Lung (tissue), 12 donors: ENCODE measurements around the gene SLC35F2. TPM values are rescaled to one million over a fixed set of nuclear protein-coding genes. Genes with fewer than 3 reads are reported as not detected.
A peak's percentile ranks its signal among the peaks of the same experiment; 100 is the strongest.

Experiments
- ATAC-seq: fragments of 200-7000 bp; cut with Tn5 transposase; one replicate; pipeline ENCODE4 v1.9.1; 2020; ENCODE audit warnings: moderate number of reproducible peaks; ENCODE audit not compliant: insufficient read depth, low FRiP score
- DNase-seq, 3 donors: peaks; one replicate each; pipeline ENCODE4 v3.0.0-alpha.2; 2013 to 2017
- H3K27ac ChIP-seq, 2 donors: one replicate each; pipeline ENCODE4 v1.5.1; 2013; ENCODE audit warnings: mild to moderate bottlenecking in 2 of 2, moderate library complexity in 2 of 2, control low read depth in 1 of 2, inconsistent platforms in 1 of 2, low read depth in 1 of 2, low read length in 1 of 2
- H3K27me3 ChIP-seq, 3 donors: one replicate each; pipeline ENCODE4 v1.5.1; 2013; ENCODE audit warnings: low read length in 2 of 3; ENCODE audit not compliant: control insufficient read depth in 3 of 3, insufficient read depth in 3 of 3
- H3K36me3 ChIP-seq, 4 donors: one replicate each; pipeline ENCODE4 v1.5.1; 2013; ENCODE audit warnings: low read length in 4 of 4, mild to moderate bottlenecking in 1 of 4, moderate library complexity in 1 of 4; ENCODE audit not compliant: control insufficient read depth in 4 of 4, insufficient read depth in 4 of 4
- H3K4me1 ChIP-seq, 5 donors: one replicate each; pipeline ENCODE4 v1.5.1; 2013; ENCODE audit warnings: low read length in 5 of 5, mild to moderate bottlenecking in 2 of 5, moderate library complexity in 1 of 5; ENCODE audit not compliant: control insufficient read depth in 5 of 5, insufficient read depth in 5 of 5
- H3K4me3 ChIP-seq: one replicate; pipeline ENCODE4 v1.5.1; 2013; ENCODE audit warnings: mild to moderate bottlenecking, control low read depth, moderate library complexity
- H3K9ac ChIP-seq, 2 donors: one replicate each; pipeline ENCODE4 v1.5.1; 2013; ENCODE audit warnings: low read length in 2 of 2, control low read depth in 1 of 2; ENCODE audit not compliant: insufficient read depth in 1 of 2
- H3K9me3 ChIP-seq, 4 donors: one replicate each; pipeline ENCODE4 v1.5.1; 2013; ENCODE audit warnings: low read length in 3 of 4, mild to moderate bottlenecking in 1 of 4, moderate library complexity in 1 of 4; ENCODE audit not compliant: control insufficient read depth in 4 of 4, insufficient read depth in 3 of 4
- CTCF ChIP-seq: IDR thresholded peaks from 2 replicates; pipeline ENCODE4 v1.5.1; 2012; ENCODE audit warnings: mild to moderate bottlenecking; ENCODE audit errors: control extremely low read depth, extremely low read depth
- WGBS, 2 donors: extraction: QIAGEN DNeasy Blood & Tissue Kit; methylation state at CpG; one replicate each; pipeline ENCODE4 v1.1.7; 2013; 5-methylcytosine and 5-hydroxymethylcytosine counted together
- polyA plus RNA-seq, 2 donors: library from polyadenylated mRNA; stranded (reverse); fragments of 200-250 nt; gene quantifications; one replicate each; pipeline ENCODE4 v1.2.1, GENCODE V29; 2013
- total RNA-seq, 2 donors: library from RNA; depleted of rRNA in 1 of 2; stranded (reverse); fragments of >200 nt in 1 of 2; gene quantifications; one replicate each; pipeline ENCODE4 v1.2.1, GENCODE V29; 2014 to 2021
- donor health status: control.
- donor health status: control.
- donor health status: Bipolar disorder and iron deficiency.
- donor health status: healthy.
- donor health status: DM: yes; HTN: yes; CAD: no.

SLC35F2 gene
- total and polyA plus RNA-seq, 4 donors: 5.1 to 15.7 (median 5.8) TPM

DNA sequence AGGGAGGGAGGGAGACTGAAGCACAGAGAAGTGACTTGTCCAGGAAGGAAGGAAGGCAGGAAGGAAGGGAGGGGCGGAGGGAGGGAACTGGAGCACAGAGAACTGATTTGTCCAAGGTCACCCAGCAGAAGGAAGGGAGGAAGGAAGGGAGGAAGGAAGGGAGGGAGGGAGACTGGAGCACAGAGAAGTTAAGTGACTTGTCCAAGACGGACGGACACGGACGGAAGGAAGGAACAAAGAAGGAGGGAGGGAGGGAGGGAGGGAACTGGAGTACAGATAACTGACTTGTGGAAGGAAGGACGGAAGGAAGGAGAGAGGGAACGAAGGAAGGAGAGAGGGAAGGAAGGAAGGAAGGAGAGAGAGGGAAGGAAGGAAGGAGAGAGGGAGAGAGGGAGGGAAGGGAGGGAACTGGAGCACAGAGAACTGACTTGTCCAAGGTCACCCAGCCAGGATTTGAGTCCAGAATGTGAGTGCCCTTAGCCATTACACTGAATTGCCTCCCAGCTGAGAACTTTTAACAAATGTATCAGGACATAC lies 1.5 kb downstream of the SLC35F2 start:
- Histone ChIP-seq H3K27ac (no peak overlapping the region), H3K4me3 (no peak overlapping the region), H3K9ac (no peak overlapping the region), H3K4me1 (peaks cover 0 to 14% (median 3%) of the 10 kb centered on the region in 5 donors), H3K9me3 (no peaks in the 10 kb centered on the region), H3K36me3 (no peaks in the 10 kb centered on the region), H3K27me3 (peaks cover 0 to 7% (median 7%) of the 10 kb centered on the region in 3 donors)
- 30 to 44% methylated on average over 7 of the region's 7 CpGs for WGBS, 2 donors
- ATAC-seq: no peak
- DNase-seq: peak in 1 of 3 donors; percentile 8
- TF ChIP-seq CTCF: no peak

GRCh38 chr11:107856180-107856980 lies 2.2 kb downstream of the SLC35F2 start:
- 73 to 75% methylated on average over 10 of the region's 10 CpGs for WGBS, 2 donors
- H3K4me3 ChIP-seq: no peak overlapping the region
- no peak for TF ChIP-seq CTCF
- H3K9ac ChIP-seq: no peak overlapping the region
- peaks cover 0 to 7% (median 7%) of the 10 kb centered on the region in 3 donors for H3K27me3 ChIP-seq
- no peaks in the 10 kb centered on the region for H3K9me3 ChIP-seq
- H3K4me1 ChIP-seq: peaks cover 0 to 14% (median 3%) of the 10 kb centered on the region in 5 donors
- no peak overlapping the region for H3K27ac ChIP-seq
- ATAC-seq: no peak
- DNase-seq: peak in 1 of 3 donors; percentile 3
- no peaks in the 10 kb centered on the region for H3K36me3 ChIP-seq

DNA sequence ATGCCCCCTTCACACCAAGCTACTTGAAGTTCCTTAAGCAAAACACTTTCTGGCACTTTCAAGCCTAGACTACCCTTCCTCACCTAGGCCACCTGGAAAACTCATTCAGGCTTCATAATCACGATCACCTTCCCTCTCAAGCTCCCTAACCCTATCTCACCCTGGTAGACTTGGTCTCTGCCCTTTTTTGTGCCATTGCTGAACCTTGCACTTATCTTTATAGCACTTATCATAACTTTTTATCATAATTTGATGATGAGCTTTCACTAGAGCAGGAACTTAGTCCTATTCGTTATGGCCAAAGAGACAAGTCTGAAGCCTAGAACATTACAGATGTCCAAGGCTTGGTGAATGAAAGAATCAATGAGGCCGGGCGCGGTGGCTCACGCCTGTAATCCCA lies 5.5 kb downstream of the SLC35F2 start:
- WGBS, 2 donors: 94 to 95% methylated on average over 6 of the region's 6 CpGs
- TF ChIP-seq CTCF: no peak
- H3K36me3 ChIP-seq: no peaks in the 10 kb centered on the region
- H3K27ac ChIP-seq: no peak overlapping the region
- no peak for DNase-seq
- peaks cover 0 to 11% (median 0%) of the 10 kb centered on the region in 5 donors for H3K4me1 ChIP-seq
- no peaks in the 10 kb centered on the region for H3K9me3 ChIP-seq
- no peak overlapping the region for H3K4me3 ChIP-seq
- ATAC-seq: no peak
- H3K27me3 ChIP-seq: peaks cover 0 to 7% (median 0%) of the 10 kb centered on the region in 3 donors
- H3K9ac ChIP-seq: no peak overlapping the region
